GM19328 (cell line): ENCODE measurements around the gene CDH18.

ENCODE experiments used
- ATAC-seq: cut with Tn5 transposase; IDR thresholded peaks from one replicate; pipeline ENCODE4 v1.9.1; 2021; ENCODE audit warnings: mild to moderate bottlenecking, moderate library complexity; ENCODE audit not compliant: unreplicated experiment

CDH18 gene

GRCh38 chr5:19616701-19617215 lies 371.2 kb downstream of the CDH18 start:
- ATAC-seq = no peak

- ATAC-seq = no peak
Observed at GRCh38 chr5:19615661-19616060, 372.3 kb downstream of the CDH18 start.

- no peak for ATAC-seq
Observed at GRCh38 chr5:19615071-19615470, 372.9 kb downstream of the CDH18 start.

- no peak for ATAC-seq
Observed at GRCh38 chr5:19608444-19609002, 379.5 kb downstream of the CDH18 start.

- no peak for ATAC-seq
Observed at GRCh38 chr5:19605846-19606407, 382.1 kb downstream of the CDH18 start.

GRCh38 chr5:19584131-19584530 lies 403.9 kb downstream of the CDH18 start:
- ATAC-seq = no peak

GRCh38 chr5:19577882-19578281 lies 410.1 kb downstream of the CDH18 start:
- no peak for ATAC-seq

GRCh38 chr5:19568004-19568403 lies 420.0 kb downstream of the CDH18 start:
- no peak for ATAC-seq

GRCh38 chr5:19565466-19565865 lies 422.5 kb downstream of the CDH18 start:
- ATAC-seq = no peak

GRCh38 chr5:19564036-19564435 lies 424.0 kb downstream of the CDH18 start:
- ATAC-seq = no peak

- ATAC-seq = no peak
Observed at GRCh38 chr5:19555876-19556275, 432.1 kb downstream of the CDH18 start.

GRCh38 chr5:19555436-19555835 lies 432.6 kb downstream of the CDH18 start:
- no peak for ATAC-seq

GRCh38 chr5:19554524-19554923 lies 433.5 kb downstream of the CDH18 start:
- ATAC-seq = no peak

GRCh38 chr5:19547640-19548039 lies 440.4 kb downstream of the CDH18 start:
- no peak for ATAC-seq

GRCh38 chr5:19546521-19546920 lies 441.5 kb downstream of the CDH18 start:
- no peak for ATAC-seq

- no peak for ATAC-seq
Observed at GRCh38 chr5:19538607-19539006, 449.4 kb downstream of the CDH18 start.

- no peak for ATAC-seq
Observed at GRCh38 chr5:19536387-19536786, 451.6 kb downstream of the CDH18 start.

- no peak for ATAC-seq
Observed at GRCh38 chr5:19534751-19535150, 453.2 kb downstream of the CDH18 start.

GRCh38 chr5:19532936-19533335 lies 455.1 kb downstream of the CDH18 start:
- no peak for ATAC-seq

GRCh38 chr5:19531374-19531952 lies 456.5 kb downstream of the CDH18 start:
- no peak for ATAC-seq

- ATAC-seq = no peak
Observed at GRCh38 chr5:19519448-19519847, 468.6 kb downstream of the CDH18 start.

- no peak for ATAC-seq
Observed at GRCh38 chr5:19498852-19499251, 489.1 kb downstream of the CDH18 start.
